ENCODE results near the gene TRERF1.
A peak's percentile ranks its signal among the peaks of the same experiment; 100 is the strongest.
"Not testable (repeated sequence)": the region's sequence is repeated elsewhere in the genome, so short reads cannot be mapped to it uniquely, and the experiment has no call there.

The TRERF1 gene

GRCh38 chr6:42449917-42450476, 1.7 kb downstream of the TRERF1 start:
- Histone ChIP-seq H3K9ac (ENCODE audit: low read length in 5 of 5) (peak overlapping the region in 2 of 5 donors; percentile 1 to 7), H3K4me1 (ENCODE audit: control insufficient read depth in 5 of 5, insufficient read depth in 5 of 5, low read length in 5 of 5) (peaks cover 2 to 47% (median 41%) of the 10 kb centered on the region in 5 donors), H3K27ac (ENCODE audit: low read depth, low read length) (no peak overlapping the region), H3K36me3 (ENCODE audit: control insufficient read depth in 5 of 5, insufficient read depth in 5 of 5, low read length in 5 of 5) (no peaks in the 10 kb centered on the region), H3K4me3 (ENCODE audit: low read depth in 1 of 5, low read length in 5 of 5) (peak overlapping the region; percentile 72 to 90 (median 86)), H3K9me3 (ENCODE audit: control insufficient read depth in 5 of 5, low read length in 5 of 5) (no peaks in the 10 kb centered on the region), H3K27me3 (ENCODE audit: control insufficient read depth in 5 of 5, insufficient read depth in 4 of 5, low read length in 5 of 5) (peaks cover 3 to 25% (median 9%) of the 10 kb centered on the region in 5 donors)

GRCh38 chr6:42448927-42449659, 2.6 kb downstream of the TRERF1 start:
- H3K9me3 ChIP-seq (ENCODE audit: control insufficient read depth in 5 of 5, low read length in 5 of 5) = no peaks in the 10 kb centered on the region
- H3K9ac ChIP-seq (ENCODE audit: low read length in 5 of 5) = peak overlapping the region in 1 of 5 donors; percentile 26
- H3K27me3 ChIP-seq (ENCODE audit: control insufficient read depth in 5 of 5, insufficient read depth in 4 of 5, low read length in 5 of 5) = peaks cover 3 to 20% (median 9%) of the 10 kb centered on the region in 5 donors
- peaks cover 0 to 44% (median 40%) of the 10 kb centered on the region in 5 donors for H3K4me1 ChIP-seq (ENCODE audit: control insufficient read depth in 5 of 5, insufficient read depth in 5 of 5, low read length in 5 of 5)
- no peak overlapping the region for H3K27ac ChIP-seq (ENCODE audit: low read depth, low read length)
- H3K4me3 ChIP-seq (ENCODE audit: low read depth in 1 of 5, low read length in 5 of 5) = peak overlapping the region in 2 of 5 donors; percentile 86 to 87
- H3K36me3 ChIP-seq (ENCODE audit: control insufficient read depth in 5 of 5, insufficient read depth in 5 of 5, low read length in 5 of 5) = no peaks in the 10 kb centered on the region

- peaks cover 3 to 16% (median 9%) of the 10 kb centered on the region in 5 donors for H3K27me3 ChIP-seq (ENCODE audit: control insufficient read depth in 5 of 5, insufficient read depth in 4 of 5, low read length in 5 of 5)
- H3K36me3 ChIP-seq (ENCODE audit: control insufficient read depth in 5 of 5, insufficient read depth in 5 of 5, low read length in 5 of 5) = no peaks in the 10 kb centered on the region
- no peaks in the 10 kb centered on the region for H3K9me3 ChIP-seq (ENCODE audit: control insufficient read depth in 5 of 5, low read length in 5 of 5)
- peak overlapping the region in 1 of 5 donors; percentile 37 for H3K4me3 ChIP-seq (ENCODE audit: low read depth in 1 of 5, low read length in 5 of 5)
- H3K27ac ChIP-seq (ENCODE audit: low read depth, low read length) = no peak overlapping the region
- H3K4me1 ChIP-seq (ENCODE audit: control insufficient read depth in 5 of 5, insufficient read depth in 5 of 5, low read length in 5 of 5) = peaks cover 0 to 40% (median 33%) of the 10 kb centered on the region in 5 donors
- peak overlapping the region in 1 of 5 donors; percentile 26 for H3K9ac ChIP-seq (ENCODE audit: low read length in 5 of 5)
These were observed 3.3 kb downstream of the TRERF1 start for GRCh38 chr6:42448391-42448790.

GRCh38 chr6:42446996-42447395, 4.7 kb downstream of the TRERF1 start:
- Histone ChIP-seq H3K4me1 (ENCODE audit: control insufficient read depth in 5 of 5, insufficient read depth in 5 of 5, low read length in 5 of 5) (peaks cover 0 to 33% (median 21%) of the 10 kb centered on the region in 5 donors), H3K4me3 (ENCODE audit: low read depth in 1 of 5, low read length in 5 of 5) (no peak overlapping the region), H3K9ac (ENCODE audit: low read length in 5 of 5) (no peak overlapping the region), H3K9me3 (ENCODE audit: control insufficient read depth in 5 of 5, low read length in 5 of 5) (no peaks in the 10 kb centered on the region), H3K27ac (ENCODE audit: low read depth, low read length) (no peak overlapping the region), H3K36me3 (ENCODE audit: control insufficient read depth in 5 of 5, insufficient read depth in 5 of 5, low read length in 5 of 5) (no peaks in the 10 kb centered on the region), H3K27me3 (ENCODE audit: control insufficient read depth in 5 of 5, insufficient read depth in 4 of 5, low read length in 5 of 5) (peaks cover 3 to 16% (median 9%) of the 10 kb centered on the region in 5 donors)

DNA sequence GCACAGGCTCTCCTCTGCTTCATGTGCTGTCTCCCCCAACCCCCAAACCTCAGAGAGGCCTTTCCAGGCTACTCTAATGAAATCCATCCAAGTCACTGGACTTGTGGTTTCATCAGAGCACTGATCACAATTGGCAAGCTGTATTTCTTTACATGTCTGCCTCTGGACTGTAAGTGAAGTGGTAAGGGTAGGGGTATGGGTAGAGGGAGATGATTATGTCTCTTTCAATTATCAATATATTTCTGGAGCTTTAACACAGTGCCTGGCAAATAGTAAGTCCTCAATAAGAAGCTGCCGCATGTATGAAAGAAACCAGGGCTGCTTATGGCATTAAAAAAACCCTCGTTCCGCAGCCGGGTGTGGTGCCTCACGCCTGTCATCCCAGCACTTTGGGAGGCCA, 5.4 kb downstream of the TRERF1 start:
- H3K4me3 ChIP-seq (ENCODE audit: low read depth in 1 of 5, low read length in 5 of 5) = no peak overlapping the region
- no peak overlapping the region for H3K9ac ChIP-seq (ENCODE audit: low read length in 5 of 5)
- no peaks in the 10 kb centered on the region for H3K9me3 ChIP-seq (ENCODE audit: control insufficient read depth in 5 of 5, low read length in 5 of 5)
- peaks cover 3 to 16% (median 9%) of the 10 kb centered on the region in 5 donors for H3K27me3 ChIP-seq (ENCODE audit: control insufficient read depth in 5 of 5, insufficient read depth in 4 of 5, low read length in 5 of 5)
- H3K27ac ChIP-seq (ENCODE audit: low read depth, low read length) = no peak overlapping the region
- peaks cover 0 to 27% (median 15%) of the 10 kb centered on the region in 5 donors for H3K4me1 ChIP-seq (ENCODE audit: control insufficient read depth in 5 of 5, insufficient read depth in 5 of 5, low read length in 5 of 5)
- no peaks in the 10 kb centered on the region for H3K36me3 ChIP-seq (ENCODE audit: control insufficient read depth in 5 of 5, insufficient read depth in 5 of 5, low read length in 5 of 5)

GRCh38 chr6:42445955-42446354, 5.8 kb downstream of the TRERF1 start:
- H3K4me3 ChIP-seq (ENCODE audit: low read depth in 1 of 5, low read length in 5 of 5); H3K27ac ChIP-seq (ENCODE audit: low read depth, low read length); H3K36me3 ChIP-seq (ENCODE audit: control insufficient read depth in 5 of 5, insufficient read depth in 5 of 5, low read length in 5 of 5); H3K9me3 ChIP-seq (ENCODE audit: control insufficient read depth in 5 of 5, low read length in 5 of 5); H3K9ac ChIP-seq (ENCODE audit: low read length in 5 of 5): not testable (repeated sequence)
- H3K4me1 ChIP-seq (ENCODE audit: control insufficient read depth in 5 of 5, insufficient read depth in 5 of 5, low read length in 5 of 5) = peaks cover 0 to 23% (median 11%) of the 10 kb centered on the region in 5 donors
- H3K27me3 ChIP-seq (ENCODE audit: control insufficient read depth in 5 of 5, insufficient read depth in 4 of 5, low read length in 5 of 5) = peaks cover 3 to 16% (median 7%) of the 10 kb centered on the region in 5 donors

DNA sequence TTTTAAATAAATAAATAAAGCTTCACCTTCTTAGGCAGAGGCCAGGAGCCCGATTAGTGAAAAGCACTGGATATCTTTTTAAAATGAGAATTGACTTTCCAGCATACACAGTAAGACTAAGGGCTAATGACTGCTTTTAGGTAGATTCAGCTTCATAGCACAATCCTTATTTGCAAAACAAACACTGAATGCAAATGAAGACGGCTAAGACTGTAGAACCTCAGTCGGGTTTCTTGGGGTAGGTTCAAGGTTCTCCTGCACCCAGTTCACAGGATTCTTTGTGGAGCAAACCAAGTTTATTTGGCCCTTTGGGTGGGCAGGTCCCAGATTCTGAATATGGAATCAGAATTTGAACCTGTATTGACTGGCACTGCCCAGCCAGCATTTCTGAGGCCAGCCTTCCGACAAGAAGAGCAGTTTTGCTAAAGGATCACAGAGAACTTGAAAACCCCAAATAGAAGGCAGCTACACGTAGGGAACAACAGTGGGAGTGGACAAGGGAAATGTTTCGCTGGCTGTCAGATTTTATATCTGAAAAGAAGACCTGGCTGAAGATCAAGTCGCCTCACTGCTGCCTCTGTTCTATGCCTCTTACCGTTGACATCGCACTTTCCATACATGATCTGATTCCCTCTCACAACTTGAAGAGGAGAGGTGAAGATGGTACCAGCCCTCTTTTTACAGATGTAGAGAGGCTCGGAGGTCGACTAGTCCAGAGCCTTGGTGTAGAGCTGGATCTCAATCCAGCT, 8.2 kb downstream of the TRERF1 start:
- Histone ChIP-seq H3K9me3 (ENCODE audit: control insufficient read depth in 5 of 5, low read length in 5 of 5) (no peaks in the 10 kb centered on the region), H3K27ac (ENCODE audit: low read depth, low read length) (no peak overlapping the region), H3K4me1 (ENCODE audit: control insufficient read depth in 5 of 5, insufficient read depth in 5 of 5, low read length in 5 of 5) (peaks cover 0 to 4% (median 0%) of the 10 kb centered on the region in 5 donors), H3K4me3 (ENCODE audit: low read depth in 1 of 5, low read length in 5 of 5) (peak overlapping the region in 1 of 5 donors; percentile 26), H3K9ac (ENCODE audit: low read length in 5 of 5) (no peak overlapping the region), H3K36me3 (ENCODE audit: control insufficient read depth in 5 of 5, insufficient read depth in 5 of 5, low read length in 5 of 5) (no peaks in the 10 kb centered on the region), H3K27me3 (ENCODE audit: control insufficient read depth in 5 of 5, insufficient read depth in 4 of 5, low read length in 5 of 5) (peaks cover 0 to 8% (median 2%) of the 10 kb centered on the region in 5 donors)

- Histone ChIP-seq H3K4me3 (ENCODE audit: low read depth in 1 of 5, low read length in 5 of 5) (no peak overlapping the region), H3K27me3 (ENCODE audit: control insufficient read depth in 5 of 5, insufficient read depth in 4 of 5, low read length in 5 of 5) (peaks cover 0 to 6% (median 0%) of the 10 kb centered on the region in 5 donors), H3K9ac (ENCODE audit: low read length in 5 of 5) (no peak overlapping the region), H3K36me3 (ENCODE audit: control insufficient read depth in 5 of 5, insufficient read depth in 5 of 5, low read length in 5 of 5) (no peaks in the 10 kb centered on the region), H3K9me3 (ENCODE audit: control insufficient read depth in 5 of 5, low read length in 5 of 5) (no peaks in the 10 kb centered on the region), H3K27ac (ENCODE audit: low read depth, low read length) (no peak overlapping the region), H3K4me1 (ENCODE audit: control insufficient read depth in 5 of 5, insufficient read depth in 5 of 5, low read length in 5 of 5) (peaks cover 0 to 4% (median 0%) of the 10 kb centered on the region in 5 donors)
These were observed 10.0 kb downstream of the TRERF1 start for GRCh38 chr6:42441697-42442081.

GRCh38 chr6:42440778-42441696, 10.7 kb downstream of the TRERF1 start:
- Histone ChIP-seq H3K27me3 (ENCODE audit: control insufficient read depth in 5 of 5, insufficient read depth in 4 of 5, low read length in 5 of 5) (peaks cover 0 to 6% (median 0%) of the 10 kb centered on the region in 5 donors), H3K36me3 (ENCODE audit: control insufficient read depth in 5 of 5, insufficient read depth in 5 of 5, low read length in 5 of 5) (no peaks in the 10 kb centered on the region), H3K9me3 (ENCODE audit: control insufficient read depth in 5 of 5, low read length in 5 of 5) (no peaks in the 10 kb centered on the region), H3K4me1 (ENCODE audit: control insufficient read depth in 5 of 5, insufficient read depth in 5 of 5, low read length in 5 of 5) (peaks cover 0 to 4% (median 0%) of the 10 kb centered on the region in 5 donors), H3K4me3 (ENCODE audit: low read depth in 1 of 5, low read length in 5 of 5) (peak overlapping the region in 1 of 5 donors; percentile 6), H3K9ac (ENCODE audit: low read length in 5 of 5) (no peak overlapping the region), H3K27ac (ENCODE audit: low read depth, low read length) (no peak overlapping the region)

All from subcutaneous abdominal adipose tissue (tissue), 5 donors.